Body of pancreas (tissue), 4 donors: ENCODE measurements around the gene S100A13. TPM values are rescaled to one million over a fixed set of nuclear protein-coding genes. Genes with fewer than 3 reads are reported as not detected.

ENCODE experiments used
- ATAC-seq: fragments of 150-250 bp; one replicate; pipeline ENCODE4 v1.9.1; 2016
- DNase-seq, 4 donors: peaks; one replicate each; pipeline ENCODE4 v3.0.0-alpha.2; 2019
- H3K27ac ChIP-seq, 4 donors: fragments of 200-600 bp; sonication (generic); 1 replicate in 3 of 4; 2 replicates in 1 of 4; pipeline versions ENCODE4 v1.5.1 to v1.6.1; 2016 to 2019; ENCODE audit warnings: mild to moderate bottlenecking in 1 of 4, mixed read lengths in 1 of 4, moderate library complexity in 1 of 4
- H3K27me3 ChIP-seq, 2 donors: fragments of 200-600 bp; sonication (generic); one replicate each; pipeline ENCODE4 v1.6.0; 2016; ENCODE audit warnings: mild to moderate bottlenecking in 1 of 2
- H3K36me3 ChIP-seq, 2 donors: fragments of 200-600 bp; sonication (generic); replicated peaks in 1 of 2; 2 replicates each; pipeline ENCODE4 v1.5.1; 2016; ENCODE audit warnings: low read depth in 2 of 2; ENCODE audit not compliant: insufficient read depth in 1 of 2
- H3K4me1 ChIP-seq: fragments of 200-600 bp; sonication (generic); one replicate; pipeline ENCODE4 v1.6.0; 2016
- H3K4me3 ChIP-seq, 2 donors: fragments of 200-600 bp; sonication (generic); 1 replicate in 1 of 2; 2 replicates in 1 of 2; pipeline ENCODE4 v1.5.1; 2016 to 2019
- H3K9me3 ChIP-seq, 3 donors: fragments of 200-600 bp; sonication (generic); 1 replicate in 2 of 3; 2 replicates in 1 of 3; pipeline ENCODE4 v1.5.1; 2016
- CTCF ChIP-seq, 7 experiments: fragments of 450-650 bp in 4 of 7; fragments of 200-600 bp in 3 of 7; sonication (generic) in 3 of 7; IDR thresholded peaks; one replicate each; pipeline ENCODE4 v1.5.1; 2016 to 2019; ENCODE audit warnings: antibody characterized with exemption in 7 of 7
- POLR2A ChIP-seq, 3 donors: fragments of 450-650 bp; IDR thresholded peaks; one replicate each; pipeline ENCODE4 v1.6.1; 2016; ENCODE audit warnings: antibody characterized with exemption in 3 of 3, mild to moderate bottlenecking in 2 of 3
- WGBS, 2 donors: methylation state at CpG; one replicate each; pipeline ENCODE4 v1.1.5; 2017; 5-methylcytosine and 5-hydroxymethylcytosine counted together
- intact Hi-C: fragments of 100-400 bp; cut with DNase I; formaldehyde crosslinking; loops from one replicate; pipeline ENCODE4 v1.15.1; 2023
- total RNA-seq, 2 donors: library from RNA; depleted of rRNA; stranded (reverse); fragments of >200 nt; gene quantifications; one replicate each; pipeline ENCODE4 v1.1.0, GENCODE V29; 2016

Gene S100A13
- total RNA-seq, 2 donors from 2014 or later, result 65.3 to 88.7 TPM

GRCh38 chr1:153628638-153629342, 1.5 kb upstream of the S100A13 start:
- Histone ChIP-seq H3K9me3 (no peaks in the 10 kb centered on the region), H3K4me3 (no peak overlapping the region), H3K27ac (peak overlapping the region in 2 of 4 donors; percentile 79 to 87), H3K27me3 (no peaks in the 10 kb centered on the region), H3K4me1 (peaks cover 33% of the 10 kb centered on the region), H3K36me3 (no peaks in the 10 kb centered on the region)
- intact Hi-C loops, result no loop called here
- ATAC-seq, result no peak
- TF ChIP-seq POLR2A (IDR thresholded peaks at IDR 0.05), result no peak
- TF ChIP-seq CTCF (IDR thresholded peaks at IDR 0.05), result no peak
- WGBS, 2 donors, result 80 to 86% methylated on average over 6 of the region's 6 CpGs
- no peak for DNase-seq

- Histone ChIP-seq H3K27me3 (no peaks in the 10 kb centered on the region), H3K9me3 (no peaks in the 10 kb centered on the region), H3K4me1 (peaks cover 27% of the 10 kb centered on the region), H3K27ac (peak within 1 kb of the TSS; percentile 71 to 87 (median 80)), H3K36me3 (no peaks in the 10 kb centered on the region), H3K4me3 (peak within 1 kb of the TSS in 1 of 2 donors; percentile 24)
- intact Hi-C loops, result no loop called here
- TF ChIP-seq CTCF (IDR thresholded peaks at IDR 0.05) (peak in 1 of 7 experiments; percentile 37), POLR2A (IDR thresholded peaks at IDR 0.05) (no peak)
- peak in 3 of 4 donors; percentile 43 to 50 (median 46) for DNase-seq
- WGBS, 2 donors, result 52 to 56% methylated on average over 9 to 10 of the region's 10 CpGs
- no peak for ATAC-seq
Measured at GRCh38 chr1:153627715-153628626, 666 bp upstream of the S100A13 start, which contains the start of gene S100A1. S100A1 (plus strand) TSS chr1:153628434; CDS start chr1:153630522, 2,088 bp downstream.

GRCh38 chr1:153626477-153626903, 815 bp downstream of the S100A13 start:
- intact Hi-C loops, result no loop called here
- no peak for TF ChIP-seq POLR2A (IDR thresholded peaks at IDR 0.05)
- no peak for TF ChIP-seq CTCF (IDR thresholded peaks at IDR 0.05)
- H3K4me1 ChIP-seq, result peaks cover 25% of the 10 kb centered on the region
- no peak for DNase-seq
- H3K27ac ChIP-seq, result peak overlapping the region; percentile 71 to 87 (median 80)
- H3K9me3 ChIP-seq, result no peaks in the 10 kb centered on the region
- 36 to 58% methylated on average over 2 to 3 of the region's 3 CpGs for WGBS, 2 donors
- no peak for ATAC-seq
- H3K27me3 ChIP-seq, result no peaks in the 10 kb centered on the region
- H3K4me3 ChIP-seq, result peak overlapping the region in 1 of 2 donors; percentile 24
- no peaks in the 10 kb centered on the region for H3K36me3 ChIP-seq

- intact Hi-C loops, result no loop called here
- no peaks in the 10 kb centered on the region for H3K36me3 ChIP-seq
- TF ChIP-seq POLR2A (IDR thresholded peaks at IDR 0.05) (no peak), CTCF (IDR thresholded peaks at IDR 0.05) (no peak)
- no peaks in the 10 kb centered on the region for H3K9me3 ChIP-seq
- peaks cover 25% of the 10 kb centered on the region for H3K4me1 ChIP-seq
- DNase-seq (no peak), ATAC-seq (no peak)
- WGBS, 2 donors, result 85 to 93% methylated on average over 10 of the region's 10 CpGs
- H3K4me3 ChIP-seq, result no peak overlapping the region
- H3K27me3 ChIP-seq, result no peaks in the 10 kb centered on the region
- no peak overlapping the region for H3K27ac ChIP-seq
Measured at GRCh38 chr1:153624965-153625611, 2.2 kb downstream of the S100A13 start.
